Activated CD4-positive, alpha-beta T cell treated with anti-CD3 and anti-CD28 coated beads, Interleukin-2, amount 50 U/mL, for 4 hours (primary cell): ENCODE data around the gene PRDM16.

Experiments used
- DNase-seq, 2 experiments: peaks; one replicate each; pipeline ENCODE4 v3.0.0-alpha.2; 2020

PRDM16 gene

DNA sequence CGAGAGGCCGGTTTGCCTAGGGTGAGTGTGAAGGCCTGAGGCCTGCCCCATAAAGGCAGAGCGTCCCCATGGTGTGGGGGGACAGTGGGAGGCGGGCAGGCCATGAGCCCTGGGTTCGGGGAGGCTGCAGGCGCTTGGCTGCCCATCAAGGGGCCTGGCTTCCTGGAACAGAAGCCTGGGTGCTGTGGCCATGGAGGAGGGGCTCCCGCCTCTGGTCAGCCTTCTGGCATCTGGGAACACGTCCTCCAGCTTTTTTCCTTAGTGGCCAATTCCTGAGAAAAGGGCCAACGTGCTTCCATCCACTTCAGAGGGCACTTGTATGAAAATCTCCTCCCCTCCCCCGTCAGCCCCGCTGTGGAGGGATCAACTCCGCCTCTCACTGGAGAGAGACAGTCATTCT is 58.7 kb downstream of the PRDM16 start:
- no peak for DNase-seq

DNA sequence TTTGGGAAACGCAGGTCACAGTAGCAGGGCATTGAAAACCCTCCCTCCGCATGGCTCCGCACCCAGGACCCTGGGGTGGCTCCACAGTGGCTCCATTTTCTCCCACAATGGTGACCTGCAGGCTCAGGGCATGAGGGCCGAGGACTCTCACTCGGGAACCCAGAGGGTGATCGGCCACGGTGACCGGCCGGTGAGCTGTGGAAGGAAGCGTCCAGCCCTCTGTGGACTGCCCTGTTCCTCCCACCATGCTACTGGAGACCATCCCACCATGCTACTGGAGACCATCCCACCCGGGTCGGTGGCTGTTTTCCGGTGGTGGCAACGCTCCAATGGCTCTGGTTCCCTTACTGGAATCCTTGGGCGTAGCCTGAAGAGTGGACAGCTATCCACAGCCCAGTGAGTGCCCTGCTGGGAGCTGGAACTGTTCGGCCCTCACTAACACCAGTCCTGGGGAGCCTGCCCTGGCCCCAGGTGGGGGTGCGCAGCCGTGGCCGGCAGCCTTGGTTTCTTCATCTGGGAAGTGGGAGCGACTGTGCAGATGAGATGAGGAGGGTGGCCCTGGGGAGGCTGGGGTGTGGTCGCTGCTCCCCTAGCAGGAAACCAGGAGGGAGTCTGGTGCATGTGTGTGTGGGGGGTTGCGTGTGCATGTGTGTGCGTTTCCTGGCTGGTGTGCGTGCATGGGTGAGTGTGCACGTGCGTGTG is 59.6 kb downstream of the PRDM16 start:
- DNase-seq: no peak

DNA sequence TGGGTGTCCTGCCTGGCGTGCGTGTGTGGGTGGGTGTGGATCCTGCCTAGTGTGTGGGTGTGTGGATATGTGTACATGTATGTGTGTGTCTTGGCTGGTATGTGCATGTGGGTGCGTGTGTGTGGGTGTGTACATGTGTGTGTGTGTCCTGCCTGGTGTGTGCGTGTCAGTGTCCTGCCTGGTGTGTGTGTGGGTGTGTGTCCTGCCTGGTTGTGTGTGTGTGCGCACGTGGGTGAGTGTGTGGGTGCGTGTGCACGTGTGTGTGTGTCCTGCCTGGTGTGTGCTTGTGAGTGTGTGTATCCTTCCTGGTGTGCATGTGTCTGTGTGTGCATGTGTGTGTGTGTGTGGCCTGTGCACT is 60.1 kb downstream of the PRDM16 start:
- no peak for DNase-seq

DNA sequence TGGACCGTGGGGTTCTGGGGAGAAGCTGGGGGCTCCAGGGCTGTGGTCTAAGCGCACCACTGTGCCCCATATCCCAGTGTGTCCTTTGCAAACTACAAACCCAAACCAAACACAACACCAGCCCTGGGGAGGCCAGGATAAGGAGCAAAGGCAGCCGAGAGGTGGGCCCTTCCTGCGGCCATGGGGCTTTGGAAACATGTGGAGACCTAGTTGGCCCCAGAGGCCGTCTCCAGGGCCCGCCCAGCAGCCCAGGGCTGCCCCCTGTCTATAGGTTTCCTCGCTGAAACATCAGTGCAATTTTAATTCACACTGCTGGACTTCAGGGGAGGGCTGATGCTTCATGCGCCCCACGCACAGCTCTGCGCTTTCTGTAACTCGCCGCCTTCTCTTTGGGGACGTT is 61.3 kb downstream of the PRDM16 start:
- no peak for DNase-seq

DNA sequence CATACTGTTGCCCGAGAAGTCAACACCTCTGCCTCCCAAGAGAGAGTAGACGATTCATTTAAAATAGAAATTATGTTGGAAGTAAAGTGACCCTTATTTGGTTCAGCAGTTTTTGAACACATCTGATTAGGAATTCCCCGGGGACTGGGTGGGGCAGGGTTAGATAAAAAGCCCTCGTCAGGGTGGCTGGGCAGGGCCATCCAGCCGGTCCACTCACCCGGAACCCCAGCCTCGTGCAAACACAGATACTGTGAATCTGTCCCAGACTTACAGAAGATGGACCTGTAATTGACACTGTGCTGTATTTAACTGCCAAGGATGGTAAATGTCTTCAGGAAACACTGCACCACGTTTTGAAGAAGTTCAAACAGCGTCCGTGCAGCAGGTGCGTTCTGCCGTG is 63.7 kb downstream of the PRDM16 start:
- no peak for DNase-seq

DNA sequence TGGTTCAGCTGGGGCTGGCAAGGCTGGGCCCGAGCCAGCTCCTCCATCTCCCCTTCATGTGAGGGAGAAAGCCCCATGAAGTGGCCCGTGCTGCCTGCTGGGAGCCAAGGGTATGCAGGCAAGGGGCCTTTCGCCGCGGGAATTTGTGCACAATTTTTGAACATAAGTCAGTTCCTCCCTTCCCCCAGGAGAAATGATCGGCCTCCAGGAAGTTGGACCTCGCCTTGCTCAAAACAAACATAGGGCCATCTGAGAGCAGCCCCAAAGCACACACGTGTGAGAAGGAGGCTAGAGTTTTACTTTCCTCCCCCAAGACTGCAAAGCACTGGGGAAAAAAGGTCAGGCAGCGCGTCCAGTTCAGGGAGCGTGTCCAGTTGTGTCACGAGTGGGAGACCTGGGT is 64.7 kb downstream of the PRDM16 start:
- no peak for DNase-seq

DNA sequence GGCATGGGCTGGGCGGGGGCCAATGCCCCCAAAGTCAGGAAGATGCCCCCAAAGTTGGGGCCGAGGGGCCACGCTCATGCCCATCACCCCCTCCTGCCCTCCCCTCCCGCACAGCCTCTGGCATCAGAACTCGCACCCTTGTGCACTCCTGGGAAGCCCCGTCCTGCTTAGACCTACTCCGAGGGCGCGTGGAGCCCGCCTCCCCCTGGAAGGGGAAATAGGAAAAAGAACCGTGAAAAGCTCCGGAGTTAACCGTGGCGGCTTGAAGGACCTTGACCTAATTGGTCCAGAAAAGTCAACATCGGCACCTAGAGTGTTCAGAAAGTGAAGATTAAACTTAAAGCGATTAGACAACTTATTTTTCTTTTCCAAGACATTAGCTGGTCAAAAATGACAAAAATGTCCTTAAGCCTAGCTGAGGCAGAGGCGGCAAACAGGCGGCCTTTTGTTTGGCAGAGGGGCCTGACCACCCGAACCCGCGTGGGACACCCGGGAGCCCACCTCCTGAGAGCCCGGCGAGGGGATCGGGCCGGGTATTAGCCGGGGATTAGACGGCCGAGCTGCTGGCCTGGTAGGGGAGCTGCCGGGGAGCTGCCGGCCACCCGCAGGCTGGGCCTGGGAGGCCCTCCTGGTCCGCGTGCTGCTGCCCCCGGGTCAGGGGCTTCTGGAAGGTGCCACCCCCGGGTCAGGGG is 65.5 kb downstream of the PRDM16 start:
- DNase-seq: no peak

DNA sequence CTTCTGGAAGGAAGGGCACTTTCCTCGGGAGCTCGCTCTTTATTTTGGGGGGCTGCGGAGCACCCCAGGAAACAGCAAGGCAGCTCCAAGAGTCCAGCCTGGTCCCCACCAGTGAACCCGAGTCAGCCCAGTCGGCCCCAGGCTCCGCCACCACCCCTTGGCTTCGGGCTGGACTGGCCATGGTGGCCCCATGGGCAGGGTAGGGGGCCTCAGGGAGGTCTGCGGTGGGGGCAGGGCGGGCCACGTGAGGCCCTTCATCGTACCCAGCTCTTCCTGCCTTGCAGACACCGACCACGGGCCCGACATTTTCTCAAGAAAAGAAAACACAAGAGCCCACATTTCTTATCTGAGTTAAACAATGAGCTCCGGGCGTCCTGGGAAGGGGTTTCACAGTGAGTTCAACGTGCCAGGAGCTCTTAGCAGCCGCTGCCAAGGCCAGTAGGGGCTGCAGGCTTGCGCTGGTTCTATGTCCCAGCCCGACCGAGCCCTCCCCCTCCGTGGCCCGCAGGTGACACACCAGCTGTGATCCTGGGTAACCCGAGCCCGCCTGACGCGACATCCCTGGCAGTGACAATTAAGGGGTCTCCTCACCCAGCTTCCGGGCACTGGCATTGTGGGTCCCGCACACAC is 66.2 kb downstream of the PRDM16 start:
- no peak for DNase-seq

DNA sequence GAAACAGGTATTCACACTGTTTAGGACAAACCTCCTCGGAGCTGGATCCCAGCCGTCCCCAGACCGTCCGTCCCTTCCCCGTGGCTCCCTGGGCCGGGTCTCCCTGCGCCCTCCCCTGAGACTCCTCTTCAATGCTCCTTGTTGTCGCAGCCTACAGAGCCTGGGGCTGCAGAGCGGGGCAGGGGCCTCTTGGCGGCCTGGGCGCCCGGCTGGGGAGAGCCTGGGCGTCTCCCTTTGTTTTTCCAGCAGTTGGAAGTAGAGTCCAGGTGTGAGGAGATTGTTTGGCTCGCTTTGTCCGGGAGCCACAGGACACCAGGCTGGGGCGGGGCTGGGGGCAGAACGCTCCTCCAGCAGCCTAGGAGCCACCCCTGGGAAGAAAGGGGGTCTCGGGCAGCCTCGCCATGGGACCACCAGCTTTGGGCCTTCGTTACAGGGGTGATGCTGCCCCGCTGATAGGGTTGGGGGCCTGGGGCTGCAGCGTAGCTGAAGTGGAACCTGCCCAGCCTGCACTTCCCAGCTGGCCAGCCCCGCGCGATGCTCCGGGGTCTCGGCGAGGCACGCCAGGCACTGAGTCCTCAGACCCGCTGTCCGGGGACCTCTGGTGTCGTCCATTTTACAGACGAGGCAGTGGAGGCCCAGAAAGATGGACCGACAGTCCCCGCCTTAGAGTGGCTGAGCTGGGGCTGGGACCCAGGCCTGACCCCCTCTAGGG is 66.9 kb downstream of the PRDM16 start:
- DNase-seq: no peak

DNA sequence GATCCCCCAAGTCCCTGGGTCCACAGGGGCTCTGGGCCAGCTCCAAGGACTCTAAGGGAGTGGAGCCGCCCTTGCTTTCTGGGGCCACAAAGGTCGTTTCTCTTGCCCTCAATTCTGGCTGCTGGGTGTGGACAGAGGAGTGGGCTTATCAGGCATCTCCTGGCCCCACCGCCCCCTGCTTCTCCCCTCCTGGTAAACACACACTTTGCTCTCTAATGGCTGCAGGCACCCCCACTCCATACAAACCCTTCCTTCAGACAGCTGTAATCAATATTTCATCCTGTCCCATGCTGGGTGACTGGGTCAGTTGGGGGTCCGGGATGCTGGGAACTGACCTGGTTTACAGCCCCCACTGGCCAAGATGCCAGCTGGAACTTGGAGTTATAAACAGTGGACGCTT is 67.5 kb downstream of the PRDM16 start:
- no peak for DNase-seq

DNA sequence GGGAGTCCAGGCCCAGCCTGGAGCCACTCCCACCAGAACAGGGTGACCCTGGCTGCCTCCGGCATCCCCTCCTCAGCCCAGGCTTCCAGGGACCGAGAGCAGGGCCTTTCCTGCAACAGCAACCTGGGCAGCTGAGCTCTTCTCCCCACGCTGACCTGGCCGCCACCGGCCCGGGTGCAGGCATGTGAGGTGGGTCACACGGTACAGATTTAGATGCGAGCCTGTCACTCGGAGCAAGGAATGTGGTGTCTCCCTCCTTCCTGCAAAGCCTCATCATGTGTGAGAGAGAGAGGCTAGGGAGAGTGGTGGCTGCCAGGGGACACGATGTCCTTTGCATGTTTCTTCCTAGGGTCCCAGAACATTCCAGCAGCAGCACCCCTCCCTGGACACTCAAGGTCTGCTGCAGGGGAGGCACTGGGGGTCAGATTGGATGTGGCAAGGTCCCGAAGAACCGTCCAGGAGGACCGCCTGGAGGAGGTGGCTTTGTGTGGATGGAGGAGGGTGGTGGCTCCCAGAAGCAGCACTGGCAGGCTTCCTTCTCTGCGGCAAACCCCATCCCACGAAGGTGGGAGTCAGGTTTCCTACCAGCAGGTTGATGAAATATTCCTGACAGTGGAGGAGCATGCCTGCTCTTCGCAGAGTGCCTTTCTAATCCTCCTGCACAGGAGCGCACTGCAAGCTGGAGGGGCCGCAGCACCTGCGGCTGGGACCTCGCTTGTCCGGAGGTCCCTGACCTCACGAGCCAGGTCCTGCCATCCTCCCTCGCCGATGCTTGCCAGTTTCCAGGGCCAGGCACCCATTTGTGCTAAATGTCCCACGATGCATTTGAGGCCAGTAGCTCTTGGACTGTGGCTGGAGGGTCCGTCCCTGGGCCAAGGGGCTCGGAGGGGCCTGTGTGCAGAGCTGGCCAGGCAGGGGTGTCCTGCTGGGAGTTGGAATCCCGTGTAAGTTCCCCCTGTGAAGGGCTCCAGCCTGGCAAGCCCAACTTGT is 68.4 kb downstream of the PRDM16 start:
- no peak for DNase-seq

DNA sequence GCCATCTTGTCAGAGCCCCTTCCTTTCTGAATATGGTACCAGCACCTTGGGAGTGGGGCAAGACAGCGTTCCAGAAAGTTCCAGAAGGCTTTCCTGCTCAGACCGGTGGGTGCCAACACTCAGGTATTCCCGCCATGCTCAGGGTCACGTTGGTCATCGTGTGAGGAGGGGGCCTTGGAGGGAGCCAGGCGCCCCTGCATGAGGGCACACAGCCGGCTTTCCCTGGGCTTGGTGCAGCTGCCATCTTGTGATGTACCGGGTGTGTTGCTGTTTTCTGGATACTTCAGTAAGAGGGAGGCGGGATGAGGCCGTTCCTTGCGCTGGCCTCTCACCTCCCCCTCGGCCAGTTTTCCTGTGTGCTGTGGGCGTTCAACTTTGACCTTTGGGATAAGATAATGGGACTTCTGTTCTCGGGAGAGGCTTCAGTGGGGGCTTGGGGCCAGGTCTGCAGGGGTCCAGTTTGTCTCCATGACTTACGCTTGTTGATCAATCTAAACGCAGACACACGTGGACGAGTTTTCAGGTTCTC is 69.7 kb downstream of the PRDM16 start:
- no peak for DNase-seq

DNA sequence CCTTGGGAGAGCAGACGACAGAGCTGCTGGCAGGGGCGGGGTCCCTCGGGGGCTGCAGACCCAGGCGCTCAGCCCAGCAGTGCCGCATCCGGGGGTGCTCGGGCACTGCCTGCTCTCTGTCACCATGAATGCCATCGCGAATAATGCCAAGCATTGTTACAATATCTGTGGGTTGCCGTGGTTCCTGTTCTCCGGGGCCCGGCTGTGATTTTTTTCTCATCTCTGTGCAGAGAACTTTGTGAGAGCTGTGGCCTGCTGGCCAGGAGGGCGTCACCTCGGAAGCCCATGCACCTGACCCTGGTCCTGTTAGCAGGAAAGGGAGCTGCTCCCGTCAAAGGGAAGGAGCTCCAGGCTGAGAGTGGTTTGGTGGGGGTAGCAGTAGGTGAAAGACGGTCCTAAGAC is 70.4 kb downstream of the PRDM16 start:
- DNase-seq: no peak

DNA sequence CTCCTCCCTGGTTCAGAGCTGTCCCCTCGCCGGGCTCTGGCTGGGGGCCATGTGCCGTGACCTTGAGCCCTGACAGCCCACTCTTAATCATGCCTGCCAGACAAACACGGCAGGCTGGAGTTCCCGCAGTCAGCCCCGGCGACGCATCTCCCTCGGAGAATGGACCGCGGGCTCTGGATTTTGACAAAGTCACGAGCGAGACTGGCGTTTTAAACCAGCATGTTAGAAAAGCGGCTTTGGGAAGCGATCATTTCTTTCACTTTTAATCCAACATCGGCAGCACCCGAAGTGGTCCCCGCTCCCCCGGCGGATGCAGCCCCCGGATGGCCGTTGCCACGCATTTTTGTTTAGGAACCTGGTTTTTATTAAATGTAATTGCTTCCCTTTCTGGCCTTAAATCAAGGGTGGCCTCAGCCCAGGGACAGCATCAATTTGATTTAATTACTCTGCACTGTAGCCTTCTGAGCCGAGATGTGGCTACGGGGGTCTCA is 70.9 kb downstream of the PRDM16 start:
- DNase-seq: no peak

DNA sequence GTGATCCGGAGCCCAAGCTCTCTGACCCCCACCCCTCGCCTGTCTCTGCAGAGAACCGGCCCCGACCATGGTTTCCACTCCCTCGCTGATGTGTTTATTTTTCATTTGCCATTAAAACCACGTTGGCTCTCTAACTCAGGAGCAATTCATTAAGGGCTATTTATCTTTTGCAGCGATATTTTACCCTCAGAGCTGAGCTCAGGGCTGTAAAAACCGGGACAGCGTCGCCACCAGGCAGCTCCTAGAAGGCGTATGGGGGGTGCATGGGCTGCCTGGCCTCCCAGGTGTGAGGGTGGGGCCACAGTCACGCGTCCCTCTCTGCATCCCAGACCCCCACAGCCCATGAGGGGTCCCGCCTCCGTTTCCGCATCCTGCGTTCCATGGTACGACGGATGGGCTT is 71.4 kb downstream of the PRDM16 start:
- no peak for DNase-seq

DNA sequence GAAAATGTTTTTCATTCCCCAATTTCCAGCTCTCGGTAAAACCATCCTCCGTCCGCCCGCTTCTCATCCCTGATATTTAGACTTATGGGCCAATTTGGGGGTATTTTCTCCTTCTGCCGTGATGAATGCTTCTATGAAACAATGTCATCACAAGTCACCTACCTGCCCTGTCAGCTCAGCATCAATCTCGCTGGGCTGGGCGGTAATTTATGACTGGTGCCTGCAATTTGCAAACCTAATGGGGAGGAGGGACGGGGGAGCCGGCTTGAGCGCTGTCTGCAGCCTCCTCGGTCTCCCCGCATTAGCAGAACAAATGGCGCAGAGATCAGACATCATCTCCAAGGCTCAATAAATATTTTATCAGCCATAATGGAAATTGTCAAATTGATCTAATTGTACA is 72.1 kb downstream of the PRDM16 start:
- no peak for DNase-seq

DNA sequence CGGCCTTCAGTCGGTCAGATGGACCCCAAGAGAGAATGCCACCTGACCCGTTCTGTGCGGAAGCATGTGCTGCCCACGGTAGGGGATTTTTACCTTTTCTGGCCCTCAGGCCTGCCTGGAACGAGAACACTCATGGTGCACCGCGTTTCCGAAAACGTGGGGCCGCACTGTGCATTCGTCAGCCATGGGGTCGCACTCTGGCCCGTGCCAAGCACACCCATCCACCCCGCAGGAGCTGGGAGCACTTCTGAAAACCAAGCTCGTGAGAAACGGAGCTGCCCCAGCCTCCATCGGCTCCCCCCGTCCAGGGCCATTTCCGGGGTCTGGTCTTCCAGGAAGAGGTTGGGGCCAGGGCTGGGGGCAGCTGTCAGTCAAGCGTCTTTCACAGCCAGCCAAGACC is 72.8 kb downstream of the PRDM16 start:
- no peak for DNase-seq

DNA sequence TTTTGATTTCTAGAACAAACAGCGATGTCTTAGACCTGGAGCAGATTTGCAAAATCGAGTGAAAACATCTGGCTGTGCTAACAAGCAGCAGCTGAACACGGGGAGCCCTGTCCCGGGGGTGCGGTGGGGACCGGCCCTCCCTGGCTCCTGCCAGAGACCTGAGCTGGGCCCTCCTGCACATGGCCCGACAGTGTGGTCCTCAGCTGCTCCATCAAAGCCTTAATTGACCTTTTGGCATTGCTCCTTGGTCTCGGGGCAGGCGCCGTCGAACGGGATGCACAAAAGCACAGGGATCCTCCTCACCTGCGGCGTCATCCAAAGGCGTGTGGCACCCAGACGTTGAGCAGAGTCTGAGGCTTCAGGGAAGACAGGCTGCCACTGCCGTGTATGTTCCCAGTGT is 73.2 kb downstream of the PRDM16 start:
- DNase-seq: no peak

DNA sequence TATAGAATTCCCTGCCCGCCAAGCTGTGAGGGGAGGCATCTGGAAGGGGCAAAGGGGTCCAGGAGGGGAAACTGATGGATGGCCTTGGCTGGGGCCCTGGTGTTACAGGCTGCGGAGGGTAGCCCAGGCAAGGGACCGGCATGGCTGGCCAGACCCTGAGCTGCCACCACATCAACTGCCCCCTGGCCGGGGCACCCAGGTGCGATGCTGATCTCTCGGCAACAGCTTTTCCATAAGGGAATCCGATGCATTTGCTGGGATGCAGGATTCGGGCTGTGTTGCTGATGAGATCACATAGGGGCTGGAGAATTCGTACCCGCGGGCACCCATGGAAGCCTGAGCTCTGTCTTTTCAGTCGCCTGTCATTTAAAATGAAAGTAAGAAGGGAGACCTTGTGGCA is 73.7 kb downstream of the PRDM16 start:
- no peak for DNase-seq

DNA sequence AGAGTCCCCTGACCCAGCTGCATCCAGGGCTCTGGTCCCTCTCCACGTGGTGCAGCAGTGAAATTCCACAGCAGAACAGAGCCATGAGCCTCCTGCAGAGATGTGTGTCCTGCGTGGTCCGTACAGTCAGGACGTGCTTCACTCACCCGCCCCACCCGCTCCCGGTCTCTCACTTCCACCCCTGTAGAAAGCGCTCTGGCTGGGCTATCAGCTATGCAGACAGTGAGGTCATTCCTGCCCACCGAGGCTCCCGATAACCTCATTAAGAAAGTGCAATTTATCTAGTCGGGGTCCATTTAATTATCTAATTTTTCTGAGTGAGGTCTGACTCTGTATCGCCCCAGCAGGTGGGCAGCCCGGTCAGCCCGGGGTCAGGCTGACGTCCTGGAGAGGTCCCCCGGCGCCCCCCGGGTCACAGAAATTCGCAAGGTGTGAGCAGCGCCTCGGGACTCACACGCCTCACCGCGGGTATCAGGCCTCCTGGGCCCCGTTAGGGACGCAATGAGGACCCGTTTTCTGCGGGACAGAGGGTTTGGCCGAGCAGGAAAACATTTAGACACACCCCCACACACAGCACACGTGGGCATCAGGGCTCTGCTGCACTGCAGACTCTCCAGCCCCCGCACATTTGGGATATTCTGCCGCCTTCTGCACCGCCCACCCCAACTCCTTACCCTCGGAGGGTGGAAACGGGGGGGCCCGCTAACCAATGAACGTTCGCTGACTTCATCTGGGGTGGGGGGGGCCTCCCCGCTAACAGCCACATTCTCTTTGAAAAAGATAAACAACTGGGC is 76.7 kb downstream of the PRDM16 start:
- DNase-seq: no peak

DNA sequence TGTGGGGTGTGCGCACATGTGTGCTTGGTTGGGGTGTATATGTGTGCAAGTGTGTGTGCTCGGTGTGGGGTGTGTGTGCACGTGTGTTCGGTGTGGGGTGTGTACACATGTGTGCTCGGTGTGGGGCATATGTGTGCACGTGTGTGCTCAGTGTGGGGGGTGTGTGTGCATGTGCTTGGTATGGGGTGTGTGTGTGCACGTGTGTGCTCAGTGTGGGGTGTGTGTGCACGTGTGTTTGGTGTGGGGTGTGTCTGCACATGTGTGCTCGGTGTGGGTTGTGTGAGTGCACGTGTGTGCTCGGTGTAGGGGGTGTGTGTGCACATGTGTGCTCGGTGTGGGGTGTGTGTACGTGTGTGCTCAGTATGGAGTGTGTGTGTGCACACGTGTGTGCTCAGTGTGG is 77.5 kb downstream of the PRDM16 start:
- no peak for DNase-seq
